ENCODE data around the gene CCDC167.
A peak's percentile ranks its signal among the peaks of the same experiment; 100 is the strongest.

CCDC167 gene

DNA sequence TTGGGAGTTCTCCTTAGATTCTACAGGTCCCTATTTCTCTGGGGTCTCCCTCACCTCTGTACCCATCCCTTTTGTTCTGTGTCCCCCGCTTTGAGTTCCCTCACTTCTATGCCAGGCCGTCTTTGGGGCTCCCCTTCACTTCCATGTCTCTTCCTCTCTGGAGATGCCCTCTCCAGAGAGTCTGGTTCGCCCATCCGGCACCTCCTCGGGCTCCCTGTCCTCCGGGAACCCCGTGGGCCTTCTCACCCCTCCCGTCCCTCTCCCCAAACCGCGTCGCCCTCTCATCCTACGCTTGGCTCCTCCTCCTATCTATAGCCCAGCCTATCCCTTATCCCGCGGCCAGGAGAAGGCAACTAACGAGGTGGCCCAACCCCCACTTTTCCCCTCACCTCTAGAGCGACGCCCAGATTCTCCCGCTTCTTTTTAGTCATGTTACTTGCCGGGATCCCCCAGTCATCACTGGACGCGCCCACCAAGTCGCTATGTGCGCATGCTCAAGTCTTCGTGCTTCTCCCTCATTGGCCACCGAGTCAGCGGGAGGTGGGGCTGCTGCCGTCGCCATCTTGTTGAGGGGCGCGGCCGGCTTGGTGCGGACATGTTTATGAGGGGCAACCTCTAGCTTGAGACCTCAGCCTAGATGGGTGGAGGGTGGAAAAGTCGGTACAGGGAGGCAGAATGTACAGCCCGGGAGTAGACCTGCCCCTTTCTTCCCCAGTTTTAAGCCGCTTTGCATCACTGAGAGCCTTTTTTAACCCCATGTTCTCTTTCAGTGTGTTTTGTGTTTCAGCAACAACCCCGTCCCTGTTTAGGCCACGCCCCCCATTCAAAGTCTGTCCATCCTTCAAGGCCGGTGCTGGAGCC lies at the start of gene CCDC167:
Gene CCDC167 (minus strand): TSS at position 461 of the 861 bp plus-strand sequence. CDS start 30 bp downstream, at position 431.
- in situ Hi-C loops (cut with MboI; ENCODE audit: low sequenced_read_pairs, unreplicated experiment) = loop anchor here (25.0 kb wide), 1 partner anchor 188 kb away; the partner anchor contains the start of gene MDGA1
- DNase-seq (ENCODE audit: low spot score) = peak; percentile 94
- TF ChIP-seq, protein P1, sequence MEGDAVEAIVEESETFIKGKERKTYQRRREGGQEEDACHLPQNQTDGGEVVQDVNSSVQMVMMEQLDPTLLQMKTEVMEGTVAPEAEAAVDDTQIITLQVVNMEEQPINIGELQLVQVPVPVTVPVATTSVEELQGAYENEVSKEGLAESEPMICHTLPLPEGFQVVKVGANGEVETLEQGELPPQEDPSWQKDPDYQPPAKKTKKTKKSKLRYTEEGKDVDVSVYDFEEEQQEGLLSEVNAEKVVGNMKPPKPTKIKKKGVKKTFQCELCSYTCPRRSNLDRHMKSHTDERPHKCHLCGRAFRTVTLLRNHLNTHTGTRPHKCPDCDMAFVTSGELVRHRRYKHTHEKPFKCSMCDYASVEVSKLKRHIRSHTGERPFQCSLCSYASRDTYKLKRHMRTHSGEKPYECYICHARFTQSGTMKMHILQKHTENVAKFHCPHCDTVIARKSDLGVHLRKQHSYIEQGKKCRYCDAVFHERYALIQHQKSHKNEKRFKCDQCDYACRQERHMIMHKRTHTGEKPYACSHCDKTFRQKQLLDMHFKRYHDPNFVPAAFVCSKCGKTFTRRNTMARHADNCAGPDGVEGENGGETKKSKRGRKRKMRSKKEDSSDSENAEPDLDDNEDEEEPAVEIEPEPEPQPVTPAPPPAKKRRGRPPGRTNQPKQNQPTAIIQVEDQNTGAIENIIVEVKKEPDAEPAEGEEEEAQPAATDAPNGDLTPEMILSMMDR (IDR thresholded peaks at IDR 0.05; ENCODE audit: borderline replicate concordance, control extremely low read depth, extremely low read depth, insufficient read depth, missing control alignments) = no peak

DNA sequence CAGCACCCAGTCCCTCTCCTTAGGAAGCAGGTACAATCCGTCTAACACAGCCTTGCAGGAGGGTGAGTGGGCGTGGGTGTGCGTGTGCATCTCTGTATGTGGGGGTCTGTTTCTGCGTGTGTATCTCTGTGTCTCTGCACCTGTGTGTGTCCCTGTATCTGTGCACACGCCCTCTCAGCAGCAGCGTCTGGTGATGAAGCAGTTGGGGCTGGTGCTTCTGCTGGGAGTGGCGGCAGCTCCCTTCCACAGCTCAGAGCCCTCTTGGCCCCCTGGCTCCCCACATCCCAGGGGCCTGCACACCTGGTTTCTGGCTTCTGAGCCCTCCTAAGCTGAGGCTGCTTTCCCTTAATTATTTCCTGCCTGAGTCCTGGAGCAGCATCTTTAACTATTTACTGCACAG lies 49.5 kb upstream of the CCDC167 start:
- TF ChIP-seq, protein P1 (IDR thresholded peaks at IDR 0.05; ENCODE audit: borderline replicate concordance, control extremely low read depth, extremely low read depth, insufficient read depth, missing control alignments) = no peak
- DNase-seq (ENCODE audit: low spot score) = no peak
- in situ Hi-C loops (cut with MboI; ENCODE audit: low sequenced_read_pairs, unreplicated experiment) = no loop called here

DNA sequence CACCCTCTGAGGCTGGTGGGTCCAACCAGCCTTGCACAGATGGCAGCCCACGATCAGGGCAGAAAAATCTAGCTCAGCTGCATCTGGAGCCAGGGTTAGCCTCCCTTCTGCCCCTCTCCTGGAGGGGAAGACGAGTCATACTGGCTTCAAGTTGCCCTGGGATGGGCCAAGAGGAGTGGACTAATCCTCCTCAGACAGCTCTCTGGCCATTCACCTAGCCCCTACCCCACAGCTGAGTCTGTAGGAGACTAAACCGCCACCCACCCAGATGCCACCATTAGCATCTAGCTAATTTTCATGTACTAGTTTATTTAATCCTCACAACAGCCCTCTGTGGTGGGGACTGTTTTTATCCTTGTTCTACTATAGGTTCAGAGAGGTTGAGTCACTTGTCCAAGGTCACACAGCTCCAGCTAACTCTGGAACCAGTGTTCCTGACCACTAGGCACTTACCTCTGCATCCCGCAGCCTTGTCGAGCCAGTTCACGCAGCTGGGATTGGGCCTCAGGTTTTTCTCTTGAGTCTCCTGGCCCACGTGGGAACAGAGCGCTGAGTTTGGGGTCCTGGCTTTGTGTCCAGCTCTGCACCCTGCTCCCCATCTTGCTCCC lies 48.5 kb upstream of the CCDC167 start:
- in situ Hi-C loops (cut with MboI; ENCODE audit: low sequenced_read_pairs, unreplicated experiment) = no loop called here
- DNase-seq (ENCODE audit: low spot score) = no peak
- TF ChIP-seq, protein P1 (IDR thresholded peaks at IDR 0.05; ENCODE audit: borderline replicate concordance, control extremely low read depth, extremely low read depth, insufficient read depth, missing control alignments) = no peak

DNA sequence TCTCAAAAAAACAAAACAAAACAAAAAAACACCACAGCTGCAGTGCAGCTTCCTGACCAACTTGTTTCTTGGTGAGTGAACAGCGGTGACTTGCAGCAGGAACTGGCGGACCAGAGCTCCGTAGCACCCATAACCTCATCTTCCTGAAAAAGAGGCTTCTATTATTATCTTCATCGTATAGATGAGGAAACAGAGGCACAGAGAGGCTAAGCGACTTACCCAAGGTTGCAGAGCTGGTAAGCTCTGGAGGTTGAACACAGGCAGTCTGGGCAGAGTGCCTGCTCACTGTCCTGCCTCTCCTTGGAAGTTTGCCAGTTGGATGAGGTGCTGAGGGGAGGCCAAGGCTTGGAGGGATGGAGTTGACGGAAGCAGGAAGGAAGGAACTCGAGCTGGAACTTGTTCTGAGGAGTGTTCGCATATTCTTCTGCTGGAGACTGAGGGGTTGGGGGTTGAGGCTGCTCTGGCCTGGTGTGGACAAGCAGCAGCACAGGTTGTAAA lies 47.9 kb upstream of the CCDC167 start:
- TF ChIP-seq, protein P1 (IDR thresholded peaks at IDR 0.05; ENCODE audit: borderline replicate concordance, control extremely low read depth, extremely low read depth, insufficient read depth, missing control alignments) = no peak
- in situ Hi-C loops (cut with MboI; ENCODE audit: low sequenced_read_pairs, unreplicated experiment) = no loop called here
- no peak for DNase-seq (ENCODE audit: low spot score)

DNA sequence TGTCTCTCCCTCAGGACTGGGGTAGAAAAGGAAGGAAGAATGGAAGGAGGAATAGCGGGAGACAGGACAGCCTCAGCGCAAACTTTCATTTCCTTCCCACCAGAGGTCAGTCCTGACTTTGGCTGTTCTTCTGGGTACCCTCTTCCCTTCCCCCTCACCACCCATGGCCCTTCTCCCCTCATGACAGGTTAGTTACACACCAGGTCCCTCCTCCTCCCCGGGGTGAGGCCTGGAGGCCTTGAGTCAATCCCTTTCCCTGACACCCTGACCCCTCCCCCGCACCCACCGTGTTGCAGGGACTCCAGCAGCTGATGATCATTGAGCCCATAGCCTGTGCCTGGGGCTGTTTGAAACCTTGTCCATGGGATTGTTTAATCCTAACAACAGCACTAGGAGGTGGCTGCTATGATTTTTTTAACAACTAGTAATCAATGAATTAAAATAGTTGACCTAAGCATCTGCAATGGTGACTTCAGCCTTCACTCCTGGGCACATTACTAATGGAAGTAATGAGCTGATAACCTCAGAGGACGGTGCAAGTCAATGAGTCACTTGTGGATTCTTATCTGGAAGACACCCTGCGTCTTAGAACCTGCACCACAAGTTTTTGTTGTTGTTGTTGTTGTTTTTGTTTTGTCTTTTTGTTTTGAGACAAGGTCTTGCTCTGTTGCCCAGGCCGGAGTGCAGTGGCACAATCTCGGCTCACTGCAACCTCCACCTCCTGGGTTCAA lies 46.6 kb upstream of the CCDC167 start:
- TF ChIP-seq, protein P1 (IDR thresholded peaks at IDR 0.05; ENCODE audit: borderline replicate concordance, control extremely low read depth, extremely low read depth, insufficient read depth, missing control alignments) = no peak
- no peak for DNase-seq (ENCODE audit: low spot score)
- in situ Hi-C loops (cut with MboI; ENCODE audit: low sequenced_read_pairs, unreplicated experiment) = no loop called here

DNA sequence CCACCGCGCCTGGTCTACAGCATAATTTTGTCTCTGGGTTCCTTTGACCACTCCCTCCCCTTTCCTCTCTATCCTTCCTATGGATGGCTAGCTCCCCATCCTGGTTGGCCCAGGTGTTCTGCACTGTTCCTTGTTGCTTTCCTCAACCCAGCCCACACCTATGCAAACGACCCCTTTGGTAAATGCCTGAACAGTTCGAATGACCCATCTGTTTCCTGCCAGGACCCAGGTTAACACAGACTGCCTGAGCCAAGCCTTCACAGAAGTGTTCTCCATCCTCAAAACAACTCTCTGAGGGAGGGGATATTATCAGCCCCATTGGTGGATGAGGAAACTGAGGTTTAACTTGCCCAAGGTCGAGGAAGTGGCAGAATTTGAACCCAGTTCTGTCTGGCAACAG lies 44.8 kb upstream of the CCDC167 start:
- DNase-seq (ENCODE audit: low spot score) = no peak
- TF ChIP-seq, protein P1 (IDR thresholded peaks at IDR 0.05; ENCODE audit: borderline replicate concordance, control extremely low read depth, extremely low read depth, insufficient read depth, missing control alignments) = no peak
- in situ Hi-C loops (cut with MboI; ENCODE audit: low sequenced_read_pairs, unreplicated experiment) = no loop called here
